ENCODE data around the gene TNRC6C.
A peak's percentile ranks its signal among the peaks of the same experiment; 100 is the strongest.

TNRC6C gene

GRCh38 chr17:78058581-78058980 is 100.1 kb downstream of the TNRC6C start:
- peak; percentile 54 for ATAC-seq
- no peak for TF ChIP-seq TOX (CRISPR knock-in tag; IDR thresholded peaks at IDR 0.05; ENCODE audit: borderline replicate concordance)
- TF ChIP-seq ISL1 (CRISPR knock-in tag; IDR thresholded peaks at IDR 0.05) = no peak
- TF ChIP-seq ARNTL (CRISPR knock-in tag; IDR thresholded peaks at IDR 0.05; ENCODE audit: borderline replicate concordance, low read depth) = no peak
- TF ChIP-seq, protein P1, sequence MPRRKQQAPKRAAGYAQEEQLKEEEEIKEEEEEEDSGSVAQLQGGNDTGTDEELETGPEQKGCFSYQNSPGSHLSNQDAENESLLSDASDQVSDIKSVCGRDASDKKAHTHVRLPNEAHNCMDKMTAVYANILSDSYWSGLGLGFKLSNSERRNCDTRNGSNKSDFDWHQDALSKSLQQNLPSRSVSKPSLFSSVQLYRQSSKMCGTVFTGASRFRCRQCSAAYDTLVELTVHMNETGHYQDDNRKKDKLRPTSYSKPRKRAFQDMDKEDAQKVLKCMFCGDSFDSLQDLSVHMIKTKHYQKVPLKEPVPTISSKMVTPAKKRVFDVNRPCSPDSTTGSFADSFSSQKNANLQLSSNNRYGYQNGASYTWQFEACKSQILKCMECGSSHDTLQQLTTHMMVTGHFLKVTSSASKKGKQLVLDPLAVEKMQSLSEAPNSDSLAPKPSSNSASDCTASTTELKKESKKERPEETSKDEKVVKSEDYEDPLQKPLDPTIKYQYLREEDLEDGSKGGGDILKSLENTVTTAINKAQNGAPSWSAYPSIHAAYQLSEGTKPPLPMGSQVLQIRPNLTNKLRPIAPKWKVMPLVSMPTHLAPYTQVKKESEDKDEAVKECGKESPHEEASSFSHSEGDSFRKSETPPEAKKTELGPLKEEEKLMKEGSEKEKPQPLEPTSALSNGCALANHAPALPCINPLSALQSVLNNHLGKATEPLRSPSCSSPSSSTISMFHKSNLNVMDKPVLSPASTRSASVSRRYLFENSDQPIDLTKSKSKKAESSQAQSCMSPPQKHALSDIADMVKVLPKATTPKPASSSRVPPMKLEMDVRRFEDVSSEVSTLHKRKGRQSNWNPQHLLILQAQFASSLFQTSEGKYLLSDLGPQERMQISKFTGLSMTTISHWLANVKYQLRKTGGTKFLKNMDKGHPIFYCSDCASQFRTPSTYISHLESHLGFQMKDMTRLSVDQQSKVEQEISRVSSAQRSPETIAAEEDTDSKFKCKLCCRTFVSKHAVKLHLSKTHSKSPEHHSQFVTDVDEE (CRISPR knock-in tag; IDR thresholded peaks at IDR 0.05) = no peak
- TF ChIP-seq ZC3H10 (CRISPR knock-in tag; IDR thresholded peaks at IDR 0.05) = no peak
- TF ChIP-seq OSR1 (CRISPR knock-in tag; IDR thresholded peaks at IDR 0.05) = no peak

GRCh38 chr17:78062596-78062995 is 104.1 kb downstream of the TNRC6C start:
- no peak for ATAC-seq

GRCh38 chr17:78063489-78063888 is 105.0 kb downstream of the TNRC6C start:
- no peak for ATAC-seq
- TF ChIP-seq, protein P2, sequence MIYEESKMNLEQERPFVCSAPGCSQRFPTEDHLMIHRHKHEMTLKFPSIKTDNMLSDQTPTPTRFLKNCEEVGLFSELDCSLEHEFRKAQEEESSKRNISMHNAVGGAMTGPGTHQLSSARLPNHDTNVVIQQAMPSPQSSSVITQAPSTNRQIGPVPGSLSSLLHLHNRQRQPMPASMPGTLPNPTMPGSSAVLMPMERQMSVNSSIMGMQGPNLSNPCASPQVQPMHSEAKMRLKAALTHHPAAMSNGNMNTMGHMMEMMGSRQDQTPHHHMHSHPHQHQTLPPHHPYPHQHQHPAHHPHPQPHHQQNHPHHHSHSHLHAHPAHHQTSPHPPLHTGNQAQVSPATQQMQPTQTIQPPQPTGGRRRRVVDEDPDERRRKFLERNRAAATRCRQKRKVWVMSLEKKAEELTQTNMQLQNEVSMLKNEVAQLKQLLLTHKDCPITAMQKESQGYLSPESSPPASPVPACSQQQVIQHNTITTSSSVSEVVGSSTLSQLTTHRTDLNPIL (CRISPR knock-in tag; IDR thresholded peaks at IDR 0.05; ENCODE audit: low read depth) = no peak
- TF ChIP-seq TOX (CRISPR knock-in tag; IDR thresholded peaks at IDR 0.05; ENCODE audit: borderline replicate concordance) = no peak
- no peak for TF ChIP-seq ZNF565 (CRISPR knock-in tag; conservative IDR thresholded peaks at IDR 0.05; ENCODE audit: low read depth)
- TF ChIP-seq ZFP3 (CRISPR knock-in tag; IDR thresholded peaks at IDR 0.05) = no peak
- no peak for TF ChIP-seq ZC3H10 (CRISPR knock-in tag; IDR thresholded peaks at IDR 0.05)
- TF ChIP-seq POU6F1 (CRISPR knock-in tag; IDR thresholded peaks at IDR 0.05; ENCODE audit: borderline replicate concordance, low read depth) = no peak
- no peak for TF ChIP-seq RARB (CRISPR knock-in tag; IDR thresholded peaks at IDR 0.05)
- TF ChIP-seq ESRRG (CRISPR knock-in tag; IDR thresholded peaks at IDR 0.05) = no peak
- TF ChIP-seq, protein P3, sequence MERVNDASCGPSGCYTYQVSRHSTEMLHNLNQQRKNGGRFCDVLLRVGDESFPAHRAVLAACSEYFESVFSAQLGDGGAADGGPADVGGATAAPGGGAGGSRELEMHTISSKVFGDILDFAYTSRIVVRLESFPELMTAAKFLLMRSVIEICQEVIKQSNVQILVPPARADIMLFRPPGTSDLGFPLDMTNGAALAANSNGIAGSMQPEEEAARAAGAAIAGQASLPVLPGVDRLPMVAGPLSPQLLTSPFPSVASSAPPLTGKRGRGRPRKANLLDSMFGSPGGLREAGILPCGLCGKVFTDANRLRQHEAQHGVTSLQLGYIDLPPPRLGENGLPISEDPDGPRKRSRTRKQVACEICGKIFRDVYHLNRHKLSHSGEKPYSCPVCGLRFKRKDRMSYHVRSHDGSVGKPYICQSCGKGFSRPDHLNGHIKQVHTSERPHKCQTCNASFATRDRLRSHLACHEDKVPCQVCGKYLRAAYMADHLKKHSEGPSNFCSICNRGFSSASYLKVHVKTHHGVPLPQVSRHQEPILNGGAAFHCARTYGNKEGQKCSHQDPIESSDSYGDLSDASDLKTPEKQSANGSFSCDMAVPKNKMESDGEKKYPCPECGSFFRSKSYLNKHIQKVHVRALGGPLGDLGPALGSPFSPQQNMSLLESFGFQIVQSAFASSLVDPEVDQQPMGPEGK (CRISPR knock-in tag; IDR thresholded peaks at IDR 0.05; ENCODE audit: borderline replicate concordance) = no peak
- no peak for TF ChIP-seq TCF4 (CRISPR knock-in tag; IDR thresholded peaks at IDR 0.05; ENCODE audit: borderline replicate concordance)

More at GRCh38 chr17:78062596-78062995, 104.1 kb downstream of the TNRC6C start:
- TF ChIP-seq OSR1 (CRISPR knock-in tag; IDR thresholded peaks at IDR 0.05) (no peak), ARNTL (CRISPR knock-in tag; IDR thresholded peaks at IDR 0.05; ENCODE audit: borderline replicate concordance, low read depth) (no peak), ZFP30 (CRISPR knock-in tag; IDR thresholded peaks at IDR 0.05) (no peak), ZFP3 (CRISPR knock-in tag; IDR thresholded peaks at IDR 0.05) (no peak), GLIS3 (CRISPR knock-in tag; IDR thresholded peaks at IDR 0.05) (no peak), ZNF70 (CRISPR knock-in tag; IDR thresholded peaks at IDR 0.05) (no peak), TCF4 (CRISPR knock-in tag; IDR thresholded peaks at IDR 0.05; ENCODE audit: borderline replicate concordance) (no peak), PPARA (CRISPR knock-in tag; IDR thresholded peaks at IDR 0.05; ENCODE audit: borderline replicate concordance) (no peak), POU6F1 (CRISPR knock-in tag; IDR thresholded peaks at IDR 0.05; ENCODE audit: borderline replicate concordance, low read depth) (no peak), TOX (CRISPR knock-in tag; IDR thresholded peaks at IDR 0.05; ENCODE audit: borderline replicate concordance) (no peak), RARB (CRISPR knock-in tag; IDR thresholded peaks at IDR 0.05) (no peak)
- TF ChIP-seq, protein P3 (CRISPR knock-in tag; IDR thresholded peaks at IDR 0.05; ENCODE audit: borderline replicate concordance) = no peak
- TF ChIP-seq, protein P2 (CRISPR knock-in tag; IDR thresholded peaks at IDR 0.05; ENCODE audit: low read depth) = no peak

All from SK-N-SH treated with all-trans-retinoic acid at 6 μM for 48 hours (cell line).